ENCODE results near the gene APBB2. TPM values are rescaled to one million over a fixed set of nuclear protein-coding genes. Genes with fewer than 3 reads are reported as not detected.

APBB2 gene
- total and polyA plus RNA-seq, 3 donors from 2014 or later, result 19.7 to 77.9 (median 59.8) TPM

DNA sequence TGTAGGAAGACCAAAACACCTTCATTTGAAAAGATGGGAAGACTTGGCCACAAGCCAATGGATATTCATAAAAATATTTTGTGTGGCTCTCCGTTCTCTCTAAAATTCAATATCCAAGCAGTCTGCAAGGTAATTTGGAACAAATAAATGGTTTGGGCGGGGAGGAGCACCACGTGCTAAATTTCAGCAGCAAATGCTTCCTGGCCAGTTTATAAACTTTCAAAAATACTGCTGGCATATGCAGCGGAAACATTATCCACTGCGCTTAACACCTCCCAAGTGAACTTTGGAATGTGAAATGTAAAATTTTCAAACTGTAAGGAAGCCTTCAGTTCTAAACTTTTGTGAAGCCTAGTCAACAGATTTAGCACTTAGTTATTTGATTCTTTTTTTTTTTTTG lies 273.6 kb downstream of the APBB2 start:
- Histone ChIP-seq H3K4me3 (no peak overlapping the region), H3K9me3 (no peaks in the 10 kb centered on the region), H3K36me3 (ENCODE audit: low read depth, missing control alignments) (no peaks in the 10 kb centered on the region), H3K27me3 (no peaks in the 10 kb centered on the region), H3K4me1 (peaks cover 10% of the 10 kb centered on the region), H3K27ac (no peak overlapping the region)
- intact Hi-C loops (cut with DNase I; ENCODE audit: low total_unique reads), result no loop called here
- peak; percentile 30 for DNase-seq
- TF ChIP-seq, protein P1, sequence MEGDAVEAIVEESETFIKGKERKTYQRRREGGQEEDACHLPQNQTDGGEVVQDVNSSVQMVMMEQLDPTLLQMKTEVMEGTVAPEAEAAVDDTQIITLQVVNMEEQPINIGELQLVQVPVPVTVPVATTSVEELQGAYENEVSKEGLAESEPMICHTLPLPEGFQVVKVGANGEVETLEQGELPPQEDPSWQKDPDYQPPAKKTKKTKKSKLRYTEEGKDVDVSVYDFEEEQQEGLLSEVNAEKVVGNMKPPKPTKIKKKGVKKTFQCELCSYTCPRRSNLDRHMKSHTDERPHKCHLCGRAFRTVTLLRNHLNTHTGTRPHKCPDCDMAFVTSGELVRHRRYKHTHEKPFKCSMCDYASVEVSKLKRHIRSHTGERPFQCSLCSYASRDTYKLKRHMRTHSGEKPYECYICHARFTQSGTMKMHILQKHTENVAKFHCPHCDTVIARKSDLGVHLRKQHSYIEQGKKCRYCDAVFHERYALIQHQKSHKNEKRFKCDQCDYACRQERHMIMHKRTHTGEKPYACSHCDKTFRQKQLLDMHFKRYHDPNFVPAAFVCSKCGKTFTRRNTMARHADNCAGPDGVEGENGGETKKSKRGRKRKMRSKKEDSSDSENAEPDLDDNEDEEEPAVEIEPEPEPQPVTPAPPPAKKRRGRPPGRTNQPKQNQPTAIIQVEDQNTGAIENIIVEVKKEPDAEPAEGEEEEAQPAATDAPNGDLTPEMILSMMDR (IDR thresholded peaks at IDR 0.05), result no peak
- no peak for TF ChIP-seq POLR2A (IDR thresholded peaks at IDR 0.05)
- 57 to 76% methylated on average over 5 of the region's 5 CpGs for WGBS, 2 donors

DNA sequence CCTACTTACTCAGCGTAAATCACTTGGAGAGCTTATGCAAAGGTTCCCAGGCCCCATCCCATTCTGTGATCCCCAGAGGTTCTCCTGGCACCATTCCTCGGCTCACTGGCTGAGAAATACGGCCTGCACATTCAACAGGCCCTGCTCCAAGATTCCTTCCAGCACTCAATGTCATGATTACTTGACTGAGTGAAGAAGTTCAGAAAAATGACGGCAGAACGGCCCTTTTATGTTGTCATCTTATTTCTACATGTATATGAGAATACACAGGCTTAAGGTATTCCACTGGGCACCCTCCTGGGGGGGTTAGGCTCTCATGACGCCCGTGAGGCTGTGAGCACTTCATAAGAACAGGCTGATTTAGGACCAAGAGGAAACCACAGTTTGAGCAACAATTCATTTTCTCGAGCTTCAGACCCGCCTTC lies 274.0 kb downstream of the APBB2 start:
- Histone ChIP-seq H3K4me3 (no peak overlapping the region), H3K9me3 (no peaks in the 10 kb centered on the region), H3K27ac (no peak overlapping the region), H3K36me3 (ENCODE audit: low read depth, missing control alignments) (no peaks in the 10 kb centered on the region), H3K4me1 (peaks cover 10% of the 10 kb centered on the region), H3K27me3 (no peaks in the 10 kb centered on the region)
- intact Hi-C loops (cut with DNase I; ENCODE audit: low total_unique reads), result no loop called here
- DNase-seq, result peak; percentile 60
- WGBS, 2 donors, result 49 to 61% methylated on average over 9 of the region's 9 CpGs
- TF ChIP-seq, protein P1 (IDR thresholded peaks at IDR 0.05), result no peak
- no peak for TF ChIP-seq POLR2A (IDR thresholded peaks at IDR 0.05)

DNA sequence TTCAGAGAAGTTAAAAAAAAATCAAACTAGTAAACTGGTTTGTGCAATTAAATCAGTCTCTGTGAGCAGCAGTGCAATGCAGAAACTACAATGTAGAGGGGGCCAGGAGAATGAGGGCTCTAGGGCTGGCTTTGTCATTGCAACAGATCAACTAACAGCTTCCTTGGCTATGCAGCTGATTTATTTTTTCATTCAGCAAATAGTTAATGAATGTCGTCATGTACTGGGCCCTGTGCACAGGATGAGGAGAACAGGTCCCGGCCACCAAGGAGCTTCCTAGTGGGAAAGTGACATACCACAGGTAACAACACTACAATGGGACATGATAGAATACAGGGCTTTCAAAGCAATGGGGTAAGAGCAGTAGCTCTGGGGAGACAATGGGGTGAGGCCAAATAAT lies 274.5 kb downstream of the APBB2 start:
- Histone ChIP-seq H3K4me3 (no peak overlapping the region), H3K36me3 (ENCODE audit: low read depth, missing control alignments) (no peaks in the 10 kb centered on the region), H3K27me3 (no peaks in the 10 kb centered on the region), H3K4me1 (peaks cover 10% of the 10 kb centered on the region), H3K9me3 (no peaks in the 10 kb centered on the region), H3K27ac (no peak overlapping the region)
- no peak for DNase-seq
- intact Hi-C loops (cut with DNase I; ENCODE audit: low total_unique reads), result no loop called here
- 68 to 74% methylated on average over 2 of the region's 2 CpGs for WGBS, 2 donors
- TF ChIP-seq, protein P1 (IDR thresholded peaks at IDR 0.05), result no peak
- TF ChIP-seq POLR2A (IDR thresholded peaks at IDR 0.05), result no peak

DNA sequence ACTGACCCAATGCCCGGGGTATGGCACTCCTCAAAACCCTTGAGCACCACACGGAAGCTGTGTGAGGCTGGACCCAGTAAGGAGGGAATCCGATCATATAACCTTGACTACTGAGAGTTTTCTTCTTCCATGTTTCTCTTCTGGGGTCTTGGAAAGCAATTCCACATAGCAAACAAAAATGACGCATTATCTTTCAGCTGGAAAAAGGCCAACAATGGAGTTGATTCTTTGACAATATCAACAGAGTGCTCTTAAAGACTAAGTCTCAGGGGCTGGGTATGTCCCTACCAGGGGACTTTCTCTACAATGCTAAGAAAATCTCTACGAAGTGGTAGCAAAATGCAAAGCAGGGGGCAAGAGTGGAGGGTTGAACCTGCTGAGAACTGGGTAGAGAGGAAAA lies 276.0 kb downstream of the APBB2 start:
- 71 to 77% methylated on average over 5 of the region's 5 CpGs for WGBS, 2 donors
- intact Hi-C loops (cut with DNase I; ENCODE audit: low total_unique reads), result no loop called here
- H3K27ac ChIP-seq, result no peak overlapping the region

More for the DNA sequence above, 276.0 kb downstream of the APBB2 start:
- peaks cover 15% of the 10 kb centered on the region for H3K4me1 ChIP-seq
- H3K27me3 ChIP-seq, result no peaks in the 10 kb centered on the region
- H3K4me3 ChIP-seq, result no peak overlapping the region
- TF ChIP-seq, protein P1 (IDR thresholded peaks at IDR 0.05), result no peak
- no peak for TF ChIP-seq POLR2A (IDR thresholded peaks at IDR 0.05)
- no peaks in the 10 kb centered on the region for H3K9me3 ChIP-seq
- no peaks in the 10 kb centered on the region for H3K36me3 ChIP-seq (ENCODE audit: low read depth, missing control alignments)
- DNase-seq, result no peak
